ENCODE results near the gene KCNH1. TPM values are rescaled to one million over a fixed set of nuclear protein-coding genes. Genes with fewer than 3 reads are reported as not detected.

Gene KCNH1
- total and polyA plus RNA-seq, 10 of the 15 experiments (the other 5 are each of a cell fraction or from before 2014, with no cell fraction given) = 0.02 to 0.04 (median 0.04) TPM; not detected in 7

- TF ChIP-seq CTCF (IDR thresholded peaks at IDR 0.05 in 2 of 3, conservative IDR thresholded peaks at IDR 0.05 in 1 of 3; ENCODE audit: control insufficient read depth in 2 of 3, extremely low read depth in 1 of 3, insufficient read depth in 1 of 3, low read depth in 3 of 3, low read length in 3 of 3) = no peak
- no peak for TF ChIP-seq JUNB (IDR thresholded peaks at IDR 0.05)
- no peak for TF ChIP-seq CHD1 (IDR thresholded peaks at IDR 0.05; ENCODE audit: low read depth, low read length)
- TF ChIP-seq LARP7 (IDR thresholded peaks at IDR 0.05) = no peak
- TF ChIP-seq TCF3 (IDR thresholded peaks at IDR 0.05; ENCODE audit: borderline replicate concordance, insufficient read depth, low read depth, low read length) = no peak
- TF ChIP-seq GABPA (IDR thresholded peaks at IDR 0.05; ENCODE audit: low read depth) = no peak
- no peak for TF ChIP-seq NR2C1 (IDR thresholded peaks at IDR 0.05)
Measured at GRCh38 chr1:210688512-210689234, 445.3 kb downstream of the KCNH1 start (continued).

- FAIRE-seq = no peak
- Histone ChIP-seq H3K36me3 (ENCODE audit: control insufficient read depth in 2 of 2, insufficient read depth in 2 of 2, low read length in 1 of 2) (no peaks in the 10 kb centered on the region), H3K27ac (ENCODE audit: control insufficient read depth, insufficient read depth) (no peak overlapping the region), H3K4me1 (ENCODE audit: control insufficient read depth, insufficient read depth, low read length) (peaks cover 21% of the 10 kb centered on the region), H3K9ac (ENCODE audit: control insufficient read depth, insufficient read depth, low read length) (no peak overlapping the region), H4K20me1 (ENCODE audit: control insufficient read depth, insufficient read depth) (no peaks in the 10 kb centered on the region), H3K9me3 (replicated peaks; ENCODE audit: control insufficient read depth, insufficient read depth, low read length) (no peaks in the 10 kb centered on the region), H3K27me3 (replicated peaks in 1 of 2; ENCODE audit: control insufficient read depth in 2 of 2, insufficient read depth in 2 of 2, low read length in 1 of 2) (no peaks in the 10 kb centered on the region), H2AFZ (ENCODE audit: control insufficient read depth, low read depth, low read length) (no peak overlapping the region), H3K4me2 (ENCODE audit: control insufficient read depth, insufficient read depth) (no peak overlapping the region), H3K79me2 (ENCODE audit: control insufficient read depth, insufficient read depth, low read length) (no peaks in the 10 kb centered on the region), H3K4me3 (no peak overlapping the region)
- no peak for ATAC-seq
- CTCF ChIA-PET = interaction anchor here (0.6 to 1.2 kb wide), 2 partner anchors 8 to 401 kb away, joined by 3 to 4 read pairs; no protein-coding TSS in a partner anchor
- in situ Hi-C loops (cut with MboI) = no loop called here
- RAD21 ChIA-PET (ENCODE audit: unreplicated experiment) = no interaction called here
- BruUV-seq (replicated peaks) = no TSS peak
- 58% methylated on average over 7 of the region's 7 CpGs for WGBS (ENCODE audit: insufficient coverage, insufficient replicate concordance, low lambda C conversion rate, missing lambda C conversion rate)
- SMC1A ChIA-PET (ENCODE audit: uncharacterized antibody, unreplicated experiment) = interaction anchor here (2.1 kb wide), 1 partner anchor 10 kb away, joined by 4 read pairs; no protein-coding TSS in a partner anchor
- intact Hi-C loops (cut with micrococcal nuclease; ENCODE audit: unreplicated experiment) = loop anchor here (10.0 kb wide), 1 partner anchor 283 kb away; no protein-coding TSS in a partner anchor
- POLR2A ChIA-PET = no interaction called here
- TF ChIP-seq BHLHE40 (IDR thresholded peaks at IDR 0.05; ENCODE audit: borderline replicate concordance in 1 of 2, low read depth in 2 of 2, low read length in 1 of 2) (no peak), NR2C2 (IDR thresholded peaks at IDR 0.05; ENCODE audit: borderline replicate concordance, control insufficient read depth, insufficient read length, low read depth) (no peak), CUX1 (IDR thresholded peaks at IDR 0.05; ENCODE audit: insufficient replicate concordance, low read depth, low read length) (no peak), IKZF1 (conservative IDR thresholded peaks at IDR 0.05) (no peak), TCF3 (IDR thresholded peaks at IDR 0.05; ENCODE audit: borderline replicate concordance, insufficient read depth, low read depth, low read length) (no peak), CREM (IDR thresholded peaks at IDR 0.05; ENCODE audit: low read depth) (no peak), ESRRA (IDR thresholded peaks at IDR 0.05; ENCODE audit: low read length) (no peak)
- no peak for DNase-seq (ENCODE audit: low read depth, low spot score)
Measured at GRCh38 chr1:210687582-210688279, 446.2 kb downstream of the KCNH1 start.

Data from GM12878 (cell line).